H9 (cell line): ENCODE data around the gene TAF11L9. TPM values are rescaled to one million over a fixed set of nuclear protein-coding genes. Genes with fewer than 3 reads are reported as not detected.
"Not testable (repeated sequence)": the region's sequence is repeated elsewhere in the genome, so short reads cannot be mapped to it uniquely, and the experiment has no call there.

Experiments used
- DNase-seq: peaks from one replicate; pipeline ENCODE4 v3.0.0-alpha.2; 2017
- H2AFZ ChIP-seq: one replicate; pipeline ENCODE4 v1.6.1; 2013; ENCODE audit warnings: mild to moderate bottlenecking, low read length, control low read depth, moderate library complexity
- H2AK5ac ChIP-seq: 2 replicates; pipeline ENCODE4 v1.6.1; 2013; ENCODE audit warnings: low read length, control low read depth, mixed read lengths; ENCODE audit not compliant: insufficient read length
- H2BK120ac ChIP-seq: one replicate; pipeline ENCODE4 v1.6.1; 2013; ENCODE audit warnings: low read depth, mild to moderate bottlenecking, low read length, control low read depth, inconsistent platforms; ENCODE audit not compliant: poor library complexity, severe bottlenecking
- H2BK12ac ChIP-seq: 2 replicates; pipeline ENCODE4 v1.6.1; 2013; ENCODE audit warnings: low read length, control low read depth, mixed read lengths, low read depth; ENCODE audit not compliant: insufficient read length
- H2BK15ac ChIP-seq: 2 replicates; pipeline ENCODE4 v1.6.1; 2013; ENCODE audit warnings: low read depth, low read length, control low read depth
- H2BK20ac ChIP-seq: one replicate; pipeline ENCODE4 v1.6.1; 2013; ENCODE audit warnings: low read depth, mild to moderate bottlenecking, low read length, control low read depth, inconsistent platforms; ENCODE audit not compliant: poor library complexity, severe bottlenecking
- H2BK5ac ChIP-seq: 2 replicates; pipeline ENCODE4 v1.6.1; 2013; ENCODE audit warnings: low read length, control low read depth, mixed read lengths; ENCODE audit not compliant: insufficient read length
- H3K14ac ChIP-seq: 2 replicates; pipeline ENCODE4 v1.6.1; 2013; ENCODE audit warnings: low read length, control low read depth; ENCODE audit not compliant: insufficient read depth
- H3K18ac ChIP-seq: 2 replicates; pipeline ENCODE4 v1.6.1; 2013; ENCODE audit warnings: low read depth, mild to moderate bottlenecking, mixed read lengths, low read length, control low read depth; ENCODE audit not compliant: insufficient read length
- H3K23ac ChIP-seq: 2 replicates; pipeline ENCODE4 v1.6.1; 2013; ENCODE audit warnings: low read length, control low read depth, mixed read lengths, low read depth; ENCODE audit not compliant: insufficient read length
- H3K23me2 ChIP-seq: 2 replicates; pipeline ENCODE4 v1.6.1; 2013; ENCODE audit warnings: low read depth, mild to moderate bottlenecking, mixed read lengths, low read length, control low read depth; ENCODE audit not compliant: insufficient read length, poor library complexity, severe bottlenecking
- H3K27ac ChIP-seq: 2 replicates; pipeline ENCODE4 v1.5.1; 2013; ENCODE audit warnings: low read length, control low read depth, mixed read lengths, low read depth; ENCODE audit not compliant: insufficient read length
- H3K27me3 ChIP-seq: 2 replicates; pipeline ENCODE4 v1.6.1; 2013; ENCODE audit warnings: low read length, control low read depth, inconsistent platforms; ENCODE audit not compliant: insufficient read depth
- H3K4ac ChIP-seq: 2 replicates; pipeline ENCODE4 v1.6.1; 2013; ENCODE audit warnings: low read depth, mild to moderate bottlenecking, control low read depth, inconsistent platforms, low read length, moderate library complexity
- H3K4me1 ChIP-seq: 2 replicates; pipeline ENCODE4 v1.6.1; 2013; ENCODE audit warnings: low read length, control low read depth, inconsistent platforms; ENCODE audit not compliant: insufficient read depth
- H3K4me2 ChIP-seq: 2 replicates; pipeline ENCODE4 v1.6.1; 2013; ENCODE audit warnings: low read length, control low read depth, mixed read lengths; ENCODE audit not compliant: insufficient read length, insufficient read depth
- H3K56ac ChIP-seq: 2 replicates; pipeline ENCODE4 v1.6.1; 2013; ENCODE audit warnings: low read depth, mild to moderate bottlenecking, mixed read lengths, low read length, control low read depth; ENCODE audit not compliant: insufficient read length
- H3K79me1 ChIP-seq: 2 replicates; pipeline ENCODE4 v1.6.1; 2013; ENCODE audit warnings: low read depth, mild to moderate bottlenecking, moderate library complexity, low read length, control low read depth, inconsistent platforms; ENCODE audit not compliant: insufficient read depth, poor library complexity, severe bottlenecking
- H3K79me2 ChIP-seq: 2 replicates; pipeline ENCODE4 v1.6.1; 2013; ENCODE audit warnings: low read length, control low read depth, inconsistent platforms; ENCODE audit not compliant: insufficient read depth
- H3K9ac ChIP-seq: 2 replicates; pipeline ENCODE4 v1.6.1; 2013; ENCODE audit warnings: low read length, control low read depth, mixed read lengths; ENCODE audit not compliant: insufficient read length; ENCODE audit errors: extremely low read depth
- H3K9me3 ChIP-seq: one replicate; pipeline ENCODE4 v1.6.1; 2013; ENCODE audit warnings: low read depth, low read length, inconsistent platforms; ENCODE audit not compliant: control insufficient read depth
- H3T11ph ChIP-seq: one replicate; pipeline ENCODE4 v1.6.1; 2013; ENCODE audit warnings: mild to moderate bottlenecking, low read length, control low read depth, inconsistent platforms
- H4K20me1 ChIP-seq: one replicate; pipeline ENCODE4 v1.6.1; 2013; ENCODE audit not compliant: control insufficient read depth, insufficient read length, insufficient read depth
- H4K5ac ChIP-seq: 2 replicates; pipeline ENCODE4 v1.6.1; 2013; ENCODE audit warnings: low read depth, mild to moderate bottlenecking, mixed read lengths, low read length, control low read depth; ENCODE audit not compliant: insufficient read length
- H4K8ac ChIP-seq: replicated peaks from 2 replicates; pipeline ENCODE4 v1.6.1; 2013; ENCODE audit warnings: low read length, control low read depth, mixed read lengths, low read depth; ENCODE audit not compliant: insufficient read length
- H4K91ac ChIP-seq: 2 replicates; pipeline ENCODE4 v1.6.1; 2013; ENCODE audit warnings: low read depth, mild to moderate bottlenecking, moderate library complexity, mixed read lengths, low read length, control low read depth; ENCODE audit not compliant: insufficient read length
- H3K27ac Mint-ChIP-seq, 3 experiments: 2 replicates in 2 of 3; 3 replicates in 1 of 3; pipeline ENCODE4 v1.8.0; 2020 to 2021; ENCODE audit warnings: mixed read lengths in 3 of 3, mild to moderate bottlenecking in 1 of 3, moderate library complexity in 1 of 3
- H3K27me3 Mint-ChIP-seq: 2 replicates; pipeline ENCODE4 v1.8.0; 2021; ENCODE audit warnings: low read depth, mild to moderate bottlenecking, moderate library complexity, mixed read lengths
- H3K36me3 Mint-ChIP-seq, 3 experiments: 2 replicates in 2 of 3; 3 replicates in 1 of 3; pipeline ENCODE4 v1.8.0; 2020 to 2021; ENCODE audit warnings: low read depth in 3 of 3, mixed read lengths in 3 of 3; ENCODE audit not compliant: insufficient read depth in 1 of 3
- H3K4me1 Mint-ChIP-seq, 2 experiments: 2 replicates each; pipeline ENCODE4 v1.8.0; 2020; ENCODE audit warnings: mixed read lengths in 2 of 2
- H3K4me3 Mint-ChIP-seq, 2 experiments: 2 replicates in 1 of 2; 3 replicates in 1 of 2; pipeline ENCODE4 v1.8.0; 2020 to 2021; ENCODE audit warnings: mild to moderate bottlenecking in 2 of 2, mixed read lengths in 2 of 2, moderate library complexity in 1 of 2
- H3K9me3 Mint-ChIP-seq, 2 experiments: 2 replicates in 1 of 2; 3 replicates in 1 of 2; pipeline ENCODE4 v1.8.0; 2020; ENCODE audit warnings: mild to moderate bottlenecking in 2 of 2, mixed read lengths in 2 of 2, moderate library complexity in 1 of 2
- WGBS: extraction: QIAGEN DNeasy Blood & Tissue Kit; methylation state at CpG from one replicate; pipeline ENCODE4 v1.1.7; 2013; ENCODE audit warnings: missing lambda C conversion rate, low lambda C conversion rate, mixed read lengths; ENCODE audit not compliant: insufficient read length; ENCODE audit errors: extremely low coverage; 5-methylcytosine and 5-hydroxymethylcytosine counted together
- total RNA-seq: library from RNA; stranded (reverse); gene quantifications from 2 replicates; pipeline ENCODE4 v1.2.1, GENCODE V29; 2021

Gene TAF11L9
- total RNA-seq, 1 experiment from 2014 or later, result not detected

GRCh38 chr5:17585658-17586057, 8.5 kb downstream of the TAF11L9 start, which contains the start of gene TAF11L7:
TSS of gene TAF11L7 (minus strand) at chr5:17585758.
- H2BK15ac ChIP-seq, H3K4me1 ChIP-seq, H3K56ac ChIP-seq, H4K20me1 ChIP-seq, H3K4ac ChIP-seq, H3K9ac ChIP-seq, H2BK12ac ChIP-seq, H2AK5ac ChIP-seq, H3K36me3 Mint-ChIP-seq, H3K27ac Mint-ChIP-seq, H3T11ph ChIP-seq, H4K91ac ChIP-seq, H3K9me3 ChIP-seq, H2AFZ ChIP-seq, H3K79me2 ChIP-seq, H3K14ac ChIP-seq, H3K4me3 Mint-ChIP-seq, H2BK5ac ChIP-seq, H3K18ac ChIP-seq, H4K5ac ChIP-seq, DNase-seq, H3K4me2 ChIP-seq, H2BK20ac ChIP-seq, H4K8ac ChIP-seq, H3K79me1 ChIP-seq, H3K23ac ChIP-seq, H3K9me3 Mint-ChIP-seq, H3K23me2 ChIP-seq, H2BK120ac ChIP-seq, H3K27me3 Mint-ChIP-seq, H3K27ac ChIP-seq, H3K4me1 Mint-ChIP-seq, H3K27me3 ChIP-seq: not testable (repeated sequence)
- no CpG with 5 or more reads among the region's 16 CpGs for WGBS

Other genes starting within 250 kb of the TAF11L9 start
- not detected in 2 replicates for gene TAF11L2, start 96.2 kb downstream of the TAF11L9 start, total RNA-seq
- not detected in 2 replicates for gene TAF11L3, start 76.0 kb downstream of the TAF11L9 start, total RNA-seq
- gene TAF11L4, start 72.6 kb downstream of the TAF11L9 start, total RNA-seq, result not detected in 2 replicates
- not detected in 2 replicates for gene TAF11L5, start 69.2 kb downstream of the TAF11L9 start, total RNA-seq
- gene TAF11L6, start 65.7 kb downstream of the TAF11L9 start, total RNA-seq, result not detected in 2 replicates
- not detected in 2 replicates for gene TAF11L7, start 8.6 kb downstream of the TAF11L9 start, total RNA-seq
- gene TAF11L8, start 3.4 kb downstream of the TAF11L9 start, total RNA-seq, result not detected in 2 replicates
- gene TAF11L10, start 3.4 kb upstream of the TAF11L9 start, total RNA-seq, result not detected in 2 replicates
- not detected in 2 replicates for gene TAF11L11, start 9.8 kb upstream of the TAF11L9 start, total RNA-seq
- gene TAF11L12, start 16.0 kb upstream of the TAF11L9 start, total RNA-seq, result not detected in 2 replicates
- gene TAF11L13, start 37.7 kb upstream of the TAF11L9 start, total RNA-seq, result not detected in 2 replicates
- not detected in 2 replicates for gene TAF11L14, start 40.1 kb upstream of the TAF11L9 start, total RNA-seq